HepG2 (cell line): ENCODE data around the gene RSAD2. TPM values are rescaled to one million over a fixed set of nuclear protein-coding genes. Genes with fewer than 3 reads are reported as not detected.

Experiments used
- AKNA ChIP-seq: sonication (generic); formaldehyde crosslinking; IDR thresholded peaks from 2 replicates; pipeline ENCODE4 v1.4.0; 2020; ENCODE audit warnings: missing genetic modification reagents, borderline replicate concordance
- ATM ChIP-seq: fragments of 450-650 bp; IDR thresholded peaks from 2 replicates; pipeline ENCODE4 v1.7.1; 2017; ENCODE audit warnings: mild to moderate bottlenecking, borderline replicate concordance
- ELF4 ChIP-seq: sonication (generic); formaldehyde crosslinking; IDR thresholded peaks from 2 replicates; pipeline ENCODE4 v1.5.0; 2020; ENCODE audit warnings: missing genetic modification reagents, mild to moderate bottlenecking, moderate library complexity, borderline replicate concordance
- EZH2 ChIP-seq: conservative IDR thresholded peaks from 2 replicates; pipeline ENCODE4 v1.6.1; 2012; ENCODE audit warnings: mild to moderate bottlenecking, low read depth, low read length, moderate library complexity
- GABPB1 ChIP-seq: IDR thresholded peaks from 2 replicates; pipeline ENCODE4 v1.6.1; 2016; ENCODE audit warnings: mild to moderate bottlenecking, missing genetic modification reagents, moderate library complexity, missing compliant biosample characterization
- GATA4 ChIP-seq: sonication (generic); IDR thresholded peaks from 2 replicates; pipeline ENCODE4 v1.6.1; 2016; ENCODE audit warnings: antibody characterized with exemption, low read depth, borderline replicate concordance
- HOXA9 ChIP-seq: sonication (generic); formaldehyde crosslinking; IDR thresholded peaks from 2 replicates; pipeline ENCODE4 v1.8.1; 2022; ENCODE audit warnings: missing genetic modification reagents, mild to moderate bottlenecking, moderate library complexity, borderline replicate concordance
- IRF1 ChIP-seq: sonication (generic); formaldehyde crosslinking; IDR thresholded peaks from 2 replicates; pipeline ENCODE4 v1.4.0; 2020; ENCODE audit warnings: low read depth, mild to moderate bottlenecking, missing genetic modification reagents
- MAFK ChIP-seq, 2 experiments: IDR thresholded peaks in 1 of 2; conservative IDR thresholded peaks in 1 of 2; 2 replicates each; pipeline ENCODE4 v1.6.1; 2011; ENCODE audit warnings: improper control_type of control experiment in 2 of 2, low read length in 2 of 2
- MIER3 ChIP-seq: IDR thresholded peaks from 2 replicates; pipeline ENCODE4 v1.6.1; 2016; ENCODE audit warnings: missing compliant biosample characterization, borderline replicate concordance
- MLLT10 ChIP-seq: sonication (generic); formaldehyde crosslinking; IDR thresholded peaks from 2 replicates; pipeline ENCODE4 v1.4.0; 2020; ENCODE audit warnings: missing genetic modification reagents
- MTA3 ChIP-seq: sonication (generic); formaldehyde crosslinking; IDR thresholded peaks from 2 replicates; pipeline ENCODE4 v1.4.0; 2020; ENCODE audit warnings: missing genetic modification reagents
- NCOA2 ChIP-seq: sonication (generic); formaldehyde crosslinking; IDR thresholded peaks from 2 replicates; pipeline ENCODE4 v1.8.0; 2022; ENCODE audit warnings: inconsistent platforms
- RFXANK ChIP-seq: IDR thresholded peaks from 2 replicates; pipeline ENCODE4 v1.6.1; 2016
- TCF7L2 ChIP-seq: IDR thresholded peaks from 2 replicates; pipeline ENCODE4 v1.6.1; 2011; ENCODE audit warnings: mild to moderate bottlenecking, low read depth, low read length, moderate library complexity
- TEF ChIP-seq: sonication (generic); formaldehyde crosslinking; IDR thresholded peaks from 2 replicates; pipeline ENCODE4 v1.5.0; 2020; ENCODE audit warnings: missing genetic modification reagents
- ZBTB4 ChIP-seq: sonication (generic); formaldehyde crosslinking; IDR thresholded peaks from 2 replicates; pipeline ENCODE4 v1.4.0; 2020; ENCODE audit warnings: missing genetic modification reagents, mild to moderate bottlenecking, borderline replicate concordance
- ZNF101 ChIP-seq: sonication (generic); formaldehyde crosslinking; IDR thresholded peaks from 2 replicates; pipeline ENCODE4 v1.4.0; 2020; ENCODE audit warnings: mild to moderate bottlenecking, low read depth, missing genetic modification reagents, borderline replicate concordance
- ZNF354B ChIP-seq: sonication (generic); formaldehyde crosslinking; IDR thresholded peaks from 2 replicates; pipeline ENCODE4 v1.8.0; 2022; ENCODE audit warnings: mild to moderate bottlenecking, missing genetic modification reagents
- ZNF576 ChIP-seq: sonication (generic); formaldehyde crosslinking; IDR thresholded peaks from 2 replicates; pipeline ENCODE4 v1.4.0; 2020; ENCODE audit warnings: mild to moderate bottlenecking, missing genetic modification reagents
- polyA plus RNA-seq, 8 experiments: library from polyadenylated mRNA; depleted of rRNA in 3 of 8; stranded (reverse) in 7 of 8; unstranded in 1 of 8; fragments of >200 nt; fragmentation: Illumina TruSeq in 4 of 8; extraction: Trizol in 4 of 8; gene quantifications; 2 replicates each; pipeline versions ENCODE4 v1.2.1 to v1.2.3, GENCODE V29; 2011 to 2016; ENCODE audit warnings: low read depth in 4 of 8, missing spikeins in 1 of 8, mixed read lengths in 1 of 8; ENCODE audit not compliant: insufficient read depth in 1 of 8
- total RNA-seq, 5 experiments: library from RNA; depleted of rRNA; stranded (reverse); fragments of >200 nt; fragmentation: Illumina TruSeq; extraction: Trizol; gene quantifications; 2 replicates each; pipeline ENCODE4 v1.2.3, GENCODE V29; 2016; ENCODE audit warnings: low read depth in 1 of 5

The RSAD2 gene
- total and polyA plus RNA-seq, 2 of the 13 experiments (the other 11 are each of a cell fraction or from before 2014, with no cell fraction given), result 0.11 TPM; not detected in 1

GRCh38 chr2:6917071-6917760 is 39.6 kb downstream of the RSAD2 start, which contains the start of gene RNF144A (continued):
- TF ChIP-seq ATM (no peak), TEF (no peak), ELF4 (CRISPR knock-in tag) (no peak), MLLT10 (CRISPR knock-in tag) (no peak), EZH2 (no peak), MAFK (conservative IDR thresholded peaks at IDR 0.05 in 1 of 2, IDR thresholded peaks at IDR 0.05 in 1 of 2; ENCODE audit: low read length in 2 of 2) (no peak), ZNF101 (no peak; the same call in 1 of the 2 replicates), ZNF576 (0 out of 2 replicates have a peak, but pooled peaks have one; percentile 32), GATA4 (no peak), MTA3 (CRISPR knock-in tag) (no peak), ZBTB4 (CRISPR knock-in tag) (no peak), IRF1 (no peak), GABPB1 (CRISPR knock-in tag) (peak; percentile 0; the same call in 1 of the 2 replicates), MIER3 (CRISPR knock-in tag) (no peak), ZNF354B (CRISPR knock-in tag) (no peak), HOXA9 (no peak), TCF7L2 (no peak), AKNA (CRISPR knock-in tag) (no peak), RFXANK (CRISPR knock-in tag) (no peak), NCOA2 (CRISPR knock-in tag) (no peak)
